ENCODE measurements around the gene ITGB8.

ITGB8 gene

GRCh38 chr7:20417675-20418382, 87.1 kb downstream of the ITGB8 start:
- no peak for DNase-seq (ENCODE audit: low read depth, low spot score)

DNA sequence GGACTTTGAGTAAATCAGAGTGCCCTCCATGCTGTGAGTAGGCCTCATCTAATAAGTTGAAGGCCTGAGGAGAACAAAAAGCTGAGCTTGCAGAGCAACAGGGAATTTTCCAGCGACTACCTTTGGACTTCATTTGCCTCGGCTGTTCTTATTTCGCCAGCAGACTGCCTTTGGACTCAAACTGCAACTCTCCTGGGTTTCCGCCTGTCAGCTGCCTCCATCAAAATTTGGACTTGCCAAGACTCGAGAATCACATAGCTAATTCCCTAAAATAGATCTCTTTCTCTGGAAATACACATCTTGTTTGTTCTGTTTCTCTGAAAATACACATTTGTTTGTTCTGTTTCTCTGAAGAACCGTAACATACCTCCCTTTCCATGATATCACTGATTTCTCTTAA, 93.8 kb downstream of the ITGB8 start:
- DNase-seq (ENCODE audit: low read depth, low spot score), result no peak

GRCh38 chr7:20430664-20431063, 100.0 kb downstream of the ITGB8 start:
- DNase-seq (ENCODE audit: low read depth, low spot score), result no peak

DNA sequence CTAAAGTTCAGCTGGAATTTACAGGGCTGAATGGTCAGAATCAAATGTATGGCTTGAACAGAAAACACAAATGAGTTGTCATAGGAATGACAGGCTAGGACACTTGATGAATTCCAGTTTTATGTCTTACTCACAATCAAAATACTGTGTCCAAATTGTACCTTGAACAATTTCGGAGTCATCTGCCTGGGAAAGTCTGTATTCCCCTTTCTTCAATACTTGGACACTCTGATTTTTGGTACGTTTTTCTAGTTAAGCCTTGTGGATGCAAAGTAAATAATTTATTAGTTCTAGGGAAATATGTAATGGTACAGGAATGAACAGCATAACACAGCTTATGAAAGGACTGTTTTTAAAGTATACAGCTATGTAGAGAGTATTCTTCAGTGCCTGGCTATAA, 100.4 kb downstream of the ITGB8 start:
- DNase-seq (ENCODE audit: low read depth, low spot score), result no peak

GRCh38 chr7:20432071-20432470, 101.4 kb downstream of the ITGB8 start:
- DNase-seq (ENCODE audit: low read depth, low spot score), result no peak

- DNase-seq (ENCODE audit: low read depth, low spot score), result no peak
Observed at GRCh38 chr7:20435305-20435704, 104.6 kb downstream of the ITGB8 start.

DNA sequence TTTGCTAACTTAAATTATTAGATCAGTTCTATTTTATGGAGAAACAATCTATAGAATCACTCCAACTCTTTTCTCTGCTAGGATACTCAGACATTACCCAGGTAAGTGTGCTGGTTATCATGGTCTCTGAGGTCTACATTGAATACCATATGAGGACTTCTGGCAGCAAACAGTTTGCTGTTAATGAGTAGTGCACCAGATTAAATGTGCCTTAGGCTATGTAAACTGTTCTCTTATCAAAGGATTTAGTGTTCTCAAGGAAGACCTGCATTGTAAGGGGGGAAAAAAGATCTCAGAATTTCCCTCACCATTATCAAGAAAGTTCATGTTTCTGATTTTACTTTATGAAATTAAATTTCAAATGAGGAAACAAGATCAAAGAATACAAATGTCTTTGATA, 107.5 kb downstream of the ITGB8 start:
- DNase-seq (ENCODE audit: low read depth, low spot score), result no peak

- DNase-seq (ENCODE audit: low read depth, low spot score), result no peak
Observed at GRCh38 chr7:20438694-20439376, 108.1 kb downstream of the ITGB8 start.

GRCh38 chr7:20439416-20440185, 108.9 kb downstream of the ITGB8 start:
- no peak for DNase-seq (ENCODE audit: low read depth, low spot score)

DNA sequence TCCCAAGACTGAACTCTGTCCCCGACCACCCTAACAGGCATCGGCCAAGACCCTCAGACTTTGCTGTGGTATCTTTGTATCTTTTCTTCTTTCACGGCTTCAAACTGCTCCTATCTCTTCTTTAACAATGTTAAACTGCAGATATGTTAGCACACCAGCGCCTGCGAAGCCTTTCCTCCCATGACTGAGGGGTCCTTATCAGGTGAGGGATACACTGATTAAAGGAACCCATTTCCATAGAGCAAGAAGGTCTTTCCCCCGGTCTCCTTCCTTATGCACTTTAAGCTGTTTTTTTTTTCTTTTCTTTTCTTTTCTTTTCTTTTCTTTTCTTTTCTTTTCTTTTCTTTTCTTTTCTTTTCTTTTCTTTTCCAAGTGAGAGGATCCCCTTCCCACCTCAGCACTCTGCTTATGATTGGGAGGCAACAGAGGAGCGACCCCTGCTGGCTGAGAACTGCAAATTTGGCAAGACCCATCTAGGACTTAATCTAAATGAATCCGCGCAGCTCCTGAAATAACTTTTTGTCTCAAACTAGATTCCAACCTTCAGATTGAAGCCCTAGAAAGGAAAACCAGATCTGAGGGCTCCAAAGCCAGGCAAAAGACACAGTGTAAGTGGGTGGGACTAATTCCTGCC, 109.9 kb downstream of the ITGB8 start:
- peak; percentile 17 for DNase-seq (ENCODE audit: low read depth, low spot score)

DNA sequence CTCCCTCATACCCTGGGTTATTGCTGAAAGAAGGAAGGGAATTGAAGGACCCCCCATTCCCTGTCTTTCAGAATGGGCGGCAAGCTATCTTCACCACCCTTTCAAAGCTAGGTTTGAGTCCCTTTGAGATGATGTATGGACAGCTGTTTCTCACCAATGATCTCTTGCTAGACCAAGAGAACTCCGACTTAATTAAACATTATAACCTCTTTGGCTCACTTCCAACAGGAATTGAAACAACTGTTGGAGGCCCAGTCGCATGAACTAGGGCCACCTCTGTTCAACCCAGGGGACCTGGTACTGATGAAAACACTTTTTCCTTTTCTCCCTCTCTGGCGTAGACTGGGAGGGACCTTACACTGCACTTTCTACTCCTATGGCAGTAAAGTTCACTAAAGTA, 110.6 kb downstream of the ITGB8 start:
- no peak for DNase-seq (ENCODE audit: low read depth, low spot score)

DNA sequence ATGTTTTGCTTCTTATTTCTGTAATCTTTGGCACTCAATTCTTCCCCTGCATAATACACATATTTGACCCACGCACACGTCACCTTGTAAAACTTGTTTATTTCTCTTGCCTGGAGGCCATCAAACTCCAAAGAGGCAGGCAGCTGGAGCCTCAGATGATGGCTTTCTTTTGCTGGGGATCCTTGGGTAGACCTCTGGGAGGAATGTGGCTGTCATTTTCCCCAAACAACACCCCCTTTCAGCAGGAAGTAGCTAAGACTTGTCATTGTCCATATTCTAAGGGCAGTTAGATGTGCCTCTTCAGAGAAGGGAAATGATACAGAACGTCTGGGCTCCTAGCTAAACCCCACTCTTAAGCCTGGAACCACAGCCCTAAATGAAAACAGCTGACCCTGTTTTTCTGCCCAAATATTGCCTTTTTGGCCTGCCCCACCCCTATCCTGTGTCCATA, 111.3 kb downstream of the ITGB8 start:
- DNase-seq (ENCODE audit: low read depth, low spot score), result no peak

- no peak for DNase-seq (ENCODE audit: low read depth, low spot score)
Observed at GRCh38 chr7:20442951-20443350, 112.3 kb downstream of the ITGB8 start.

- DNase-seq (ENCODE audit: low read depth, low spot score), result no peak
Observed at GRCh38 chr7:20444030-20444800, 113.5 kb downstream of the ITGB8 start.

DNA sequence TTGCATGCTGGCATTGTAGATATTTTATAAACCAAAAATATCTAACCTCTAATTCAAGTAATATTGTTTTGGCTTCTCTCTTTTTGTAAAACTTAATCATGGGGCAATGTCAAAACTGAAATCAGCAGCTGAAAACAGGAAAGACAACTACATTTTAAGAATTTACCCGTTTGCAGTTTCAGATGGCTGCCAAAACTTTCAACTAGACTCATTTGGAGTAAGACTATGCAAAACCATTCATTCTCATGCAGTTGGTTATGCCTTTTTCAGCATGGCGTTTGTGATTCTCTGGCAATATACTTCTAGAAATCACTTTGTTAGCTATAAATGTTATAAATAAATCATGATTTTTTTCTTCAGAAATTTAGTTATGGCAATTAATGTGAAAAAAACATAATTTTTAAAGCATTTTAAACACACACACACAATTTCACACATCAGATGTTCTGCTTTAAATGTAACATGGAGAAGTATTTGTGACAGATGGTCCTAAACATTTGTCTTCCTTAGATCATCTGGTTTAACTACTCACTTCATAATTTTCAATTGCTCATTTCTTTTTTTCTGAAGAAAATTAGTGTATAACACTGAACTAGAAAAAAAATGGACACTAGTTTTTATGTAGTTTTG, 116.4 kb downstream of the ITGB8 start:
- DNase-seq (ENCODE audit: low read depth, low spot score), result no peak

- no peak for DNase-seq (ENCODE audit: low read depth, low spot score)
Observed at GRCh38 chr7:20449176-20449575, 118.5 kb downstream of the ITGB8 start.

- no peak for DNase-seq (ENCODE audit: low read depth, low spot score)
Observed at GRCh38 chr7:20450536-20450935, 119.8 kb downstream of the ITGB8 start.

DNA sequence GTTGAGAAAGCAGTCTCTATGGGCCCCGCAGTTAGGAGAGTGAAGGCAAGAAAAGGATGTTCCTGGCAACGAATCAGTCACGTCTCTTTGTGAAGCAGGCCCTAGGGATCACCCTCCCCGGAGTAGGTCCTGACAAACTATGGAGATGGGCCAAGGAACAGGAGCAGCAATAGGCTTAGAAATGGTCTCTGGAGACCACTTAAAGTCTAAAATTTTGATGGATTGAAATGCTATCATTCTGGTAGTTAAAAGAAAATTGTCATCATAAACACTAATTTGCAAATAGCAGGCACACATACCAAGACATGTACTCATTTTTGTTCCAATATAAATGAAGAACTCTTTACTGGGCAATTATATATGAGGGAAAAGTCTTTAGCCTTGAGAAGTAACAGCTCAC, 123.5 kb downstream of the ITGB8 start:
- no peak for DNase-seq (ENCODE audit: low read depth, low spot score)

DNA sequence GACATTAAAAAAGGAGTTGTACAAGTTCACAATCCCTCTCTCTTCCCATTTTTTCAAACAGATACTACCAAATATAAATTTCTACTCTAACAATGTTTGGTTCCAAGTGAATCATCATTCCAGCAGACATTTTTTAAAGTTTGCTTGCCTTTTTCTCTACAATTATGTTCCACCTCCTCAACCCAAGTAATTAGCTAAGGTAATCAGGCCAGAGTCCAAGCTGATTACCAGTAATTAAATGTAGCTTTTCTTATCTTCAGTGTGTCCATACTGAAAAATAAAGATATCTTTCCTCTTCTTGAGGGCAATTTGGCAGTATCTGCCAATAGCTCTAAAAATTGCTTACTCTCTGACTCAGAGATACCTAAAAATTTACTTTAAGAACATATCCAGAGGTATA, 126.0 kb downstream of the ITGB8 start:
- no peak for DNase-seq (ENCODE audit: low read depth, low spot score)

- DNase-seq (ENCODE audit: low read depth, low spot score), result no peak
Observed at GRCh38 chr7:20458521-20458920, 127.8 kb downstream of the ITGB8 start.

GRCh38 chr7:20459419-20459818, 128.7 kb downstream of the ITGB8 start:
- no peak for DNase-seq (ENCODE audit: low read depth, low spot score)
